H1 (cell line): ENCODE measurements around the gene CTXN1. TPM values are rescaled to one million over a fixed set of nuclear protein-coding genes. Genes with fewer than 3 reads are reported as not detected.
A peak's percentile ranks its signal among the peaks of the same experiment; 100 is the strongest.
"Not testable (repeated sequence)": the region's sequence is repeated elsewhere in the genome, so short reads cannot be mapped to it uniquely, and the experiment has no call there.

Experiments used
- CTCF ChIA-PET: fragments of 300-600 bp; sonication (Branson Sonifier 250); formaldehyde crosslinking; loops from one replicate; lab custom pipeline; 2021; ENCODE audit not compliant: partially characterized antibody; lab: Charles Lee
- POLR2A ChIA-PET: fragments of 300-600 bp; sonication (Branson Sonifier 250); formaldehyde crosslinking; loops from one replicate; lab custom pipeline; 2021; ENCODE audit warnings: inconsistent platforms; ENCODE audit not compliant: partially characterized antibody; lab: Charles Lee
- DNase-seq, 2 experiments: peaks; one replicate each; pipeline versions ENCODE4 v3.0.0 to v3.0.0-alpha.2; 2010 to 2022; ENCODE audit warnings: low spot score in 2 of 2, low read depth in 1 of 2, mixed read lengths in 1 of 2
- FAIRE-seq: peaks from 2 replicates; lab custom pipeline; 2011; peaks lifted over from hg19 to GRCh38; lab: Jason Lieb, UNC
- H2AFZ ChIP-seq: 2 replicates; pipeline ENCODE4 v1.8.1; 2012; ENCODE audit warnings: low read length, inconsistent platforms
- H2AK5ac ChIP-seq: 2 replicates; pipeline ENCODE4 v1.6.1; 2013; ENCODE audit warnings: low read depth, low read length
- H2BK120ac ChIP-seq: replicated peaks from 2 replicates; pipeline ENCODE3; 2013; ENCODE audit warnings: low read depth, low read length, inconsistent platforms
- H2BK12ac ChIP-seq: 2 replicates; pipeline ENCODE4 v1.6.1; 2013; ENCODE audit warnings: low read depth, low read length
- H2BK15ac ChIP-seq: 2 replicates; pipeline ENCODE4 v1.6.1; 2013; ENCODE audit warnings: low read length
- H2BK20ac ChIP-seq: 2 replicates; pipeline ENCODE4 v1.6.1; 2013; ENCODE audit warnings: low read length
- H2BK5ac ChIP-seq: 2 replicates; pipeline ENCODE4 v1.6.1; 2013; ENCODE audit warnings: low read depth, low read length
- H3K14ac ChIP-seq: 2 replicates; pipeline ENCODE4 v1.6.1; 2013; ENCODE audit warnings: inconsistent platforms; ENCODE audit not compliant: insufficient read length
- H3K18ac ChIP-seq: 2 replicates; pipeline ENCODE4 v1.6.1; 2013; ENCODE audit warnings: low read length; ENCODE audit errors: extremely low read depth
- H3K23ac ChIP-seq: 2 replicates; pipeline ENCODE4 v1.6.1; 2013; ENCODE audit warnings: inconsistent platforms; ENCODE audit not compliant: insufficient read length
- H3K23me2 ChIP-seq: 2 replicates; pipeline ENCODE4 v1.6.1; 2013; ENCODE audit warnings: low read depth, low read length
- H3K27ac ChIP-seq: 2 replicates; pipeline ENCODE4 v1.6.1; 2011; ENCODE audit warnings: low read depth, low read length, inconsistent platforms
- H3K27me3 ChIP-seq, 4 experiments: replicated peaks in 1 of 4; 1 replicate in 1 of 4; 2 replicates in 3 of 4; pipeline versions ENCODE4 v1.6.1 to v1.8.1; 2011 to 2013; ENCODE audit warnings: low read length in 3 of 4, mild to moderate bottlenecking in 3 of 4, inconsistent platforms in 2 of 4, mixed read lengths in 2 of 4, moderate library complexity in 1 of 4; ENCODE audit not compliant: control insufficient read depth in 3 of 4, insufficient read depth in 3 of 4; ENCODE audit errors: extremely low read depth in 1 of 4
- H3K36me3 ChIP-seq, 4 experiments: 2 replicates each; pipeline versions ENCODE4 v1.6.1 to v1.8.1; 2011 to 2013; ENCODE audit warnings: mild to moderate bottlenecking in 4 of 4, low read length in 3 of 4, moderate library complexity in 2 of 4, control low read depth in 1 of 4, inconsistent platforms in 1 of 4; ENCODE audit not compliant: insufficient read depth in 4 of 4, control insufficient read depth in 2 of 4
- H3K4ac ChIP-seq: replicated peaks from 2 replicates; pipeline ENCODE3; 2013; ENCODE audit warnings: low read length, low read depth, mixed read lengths, inconsistent platforms; ENCODE audit not compliant: insufficient read length
- H3K4me1 ChIP-seq, 4 experiments: replicated peaks in 1 of 4; 1 replicate in 1 of 4; 2 replicates in 3 of 4; pipeline versions ENCODE4 v1.6.1 to v1.8.1; 2011 to 2013; ENCODE audit warnings: low read length in 3 of 4, inconsistent platforms in 2 of 4, mixed read lengths in 1 of 4; ENCODE audit not compliant: insufficient read depth in 4 of 4, control insufficient read depth in 3 of 4
- H3K4me2 ChIP-seq, 2 experiments: 2 replicates each; pipeline versions ENCODE4 v1.6.1 to v1.8.1; 2011 to 2013; ENCODE audit warnings: low read depth in 2 of 2, low read length in 2 of 2, control low read depth in 1 of 2, inconsistent platforms in 1 of 2, mild to moderate bottlenecking in 1 of 2; ENCODE audit not compliant: insufficient read depth in 1 of 2
- H3K4me3 ChIP-seq, 4 experiments: fragments of 200-600, 300-600 bp in 1 of 4; sonication (generic), shearing (Covaris generic), sonication (Bioruptor Twin) in 1 of 4; 2 replicates each; pipeline versions ENCODE4 v1.5.1 to v1.8.1; 2011 to 2016; ENCODE audit warnings: low read length in 4 of 4, low read depth in 3 of 4, control low read depth in 2 of 4, inconsistent platforms in 2 of 4, mild to moderate bottlenecking in 2 of 4, mixed read lengths in 1 of 4, moderate library complexity in 1 of 4; ENCODE audit not compliant: insufficient read depth in 2 of 4; ENCODE audit errors: extremely low read depth in 1 of 4
- H3K56ac ChIP-seq: replicated peaks from 2 replicates; pipeline ENCODE3; 2013; ENCODE audit warnings: low read depth, mild to moderate bottlenecking, mixed read lengths, low read length, inconsistent platforms; ENCODE audit not compliant: insufficient read length
- H3K79me1 ChIP-seq: 2 replicates; pipeline ENCODE4 v1.6.1; 2013; ENCODE audit warnings: low read depth, low read length, control low read depth
- H3K79me2 ChIP-seq, 2 experiments: 2 replicates each; pipeline versions ENCODE4 v1.6.1 to v1.8.1; 2012 to 2013; ENCODE audit warnings: low read length in 2 of 2, mild to moderate bottlenecking in 2 of 2, inconsistent platforms in 1 of 2; ENCODE audit not compliant: insufficient read depth in 2 of 2, control insufficient read depth in 1 of 2
- H3K9ac ChIP-seq, 4 experiments: replicated peaks in 1 of 4; 1 replicate in 1 of 4; 2 replicates in 3 of 4; pipeline versions ENCODE4 v1.6.1 to v1.8.1; 2011 to 2013; ENCODE audit warnings: low read depth in 3 of 4, low read length in 3 of 4, control low read depth in 2 of 4, mild to moderate bottlenecking in 2 of 4, moderate library complexity in 2 of 4, inconsistent platforms in 1 of 4; ENCODE audit errors: extremely low read depth in 1 of 4
- H3K9me3 ChIP-seq, 2 experiments: 2 replicates each; pipeline versions ENCODE4 v1.6.1 to v1.8.1; 2012 to 2013; ENCODE audit warnings: mild to moderate bottlenecking in 2 of 2, moderate library complexity in 2 of 2, control low read depth in 1 of 2, inconsistent platforms in 1 of 2, low read depth in 1 of 2, low read length in 1 of 2, mixed read lengths in 1 of 2; ENCODE audit not compliant: insufficient read depth in 2 of 2
- H4K20me1 ChIP-seq, 2 experiments: replicated peaks in 1 of 2; 2 replicates each; pipeline versions ENCODE3 to v1.8.1; 2011 to 2013; ENCODE audit warnings: inconsistent platforms in 2 of 2, low read length in 2 of 2, mild to moderate bottlenecking in 1 of 2; ENCODE audit not compliant: insufficient read depth in 2 of 2, control insufficient read depth in 1 of 2
- H4K5ac ChIP-seq: 2 replicates; pipeline ENCODE4 v1.6.1; 2013; ENCODE audit warnings: low read length, low read depth, mixed read lengths, inconsistent platforms; ENCODE audit not compliant: insufficient read length
- H4K8ac ChIP-seq: 2 replicates; pipeline ENCODE4 v1.8.0; 2013; ENCODE audit warnings: mild to moderate bottlenecking, moderate library complexity, low read length, inconsistent platforms; ENCODE audit not compliant: insufficient read depth; ENCODE audit errors: extremely low read depth
- H4K91ac ChIP-seq: replicated peaks from 2 replicates; pipeline ENCODE3; 2013; ENCODE audit warnings: low read length, mixed read lengths, inconsistent platforms; ENCODE audit not compliant: insufficient read length
- PHF8 ChIP-seq: fragments of 200-600 bp; sonication (generic); conservative IDR thresholded peaks from 2 replicates; pipeline ENCODE4 v1.7.1; 2012; ENCODE audit warnings: low read depth, mild to moderate bottlenecking, inconsistent platforms, low read length, moderate library complexity
- WGBS, 2 experiments: shearing (Covaris generic) in 1 of 2; methylation state at CpG; one replicate each; pipeline versions ENCODE4 v1.1.6 to v1.1.7; 2013 to 2015; ENCODE audit warnings: low lambda C conversion rate in 2 of 2, mixed read lengths in 2 of 2, inconsistent platforms in 1 of 2, low coverage in 1 of 2, missing lambda C conversion rate in 1 of 2; ENCODE audit not compliant: insufficient replicate concordance in 2 of 2, insufficient coverage in 1 of 2, insufficient read length in 1 of 2; ENCODE audit errors: extremely low coverage in 1 of 2, missing lambda C conversion rate in 1 of 2; 5-methylcytosine and 5-hydroxymethylcytosine counted together
- polyA plus RNA-seq, 7 experiments: library from polyadenylated mRNA; depleted of rRNA in 3 of 7; stranded (reverse) in 5 of 7; unstranded in 2 of 7; fragments of >200 nt in 5 of 7; fragments of 200-250 nt in 2 of 7; gene quantifications; 1 replicate in 5 of 7; 2 replicates in 1 of 7; 4 replicates in 1 of 7; pipeline versions ENCODE4 v1.2.1 to v1.2.3, GENCODE V29; 2011 to 2013; ENCODE audit warnings: missing spikeins in 2 of 7, mixed read lengths in 2 of 7
- total RNA-seq: library from RNA; stranded (reverse); fragmentation: NEBNext Ultra II Directional; extraction: Animal tissue kit (Norgen Biotek cat#: 25700); gene quantifications from 2 replicates; pipeline ENCODE4 v1.2.1, GENCODE V29; 2021

The CTXN1 gene
- total and polyA plus RNA-seq, 2 of the 8 experiments (the other 6 are each of a cell fraction or from before 2014, with no cell fraction given): 16.4 to 58.0 TPM

GRCh38 chr19:7918062-7918614, 7.8 kb downstream of the CTXN1 start:
- not testable (repeated sequence) for DNase-seq, H3K56ac ChIP-seq, H3K9ac ChIP-seq, H3K9me3 ChIP-seq, H2BK15ac ChIP-seq, H2BK20ac ChIP-seq, H4K91ac ChIP-seq, H3K79me2 ChIP-seq, H3K79me1 ChIP-seq, FAIRE-seq, H3K23ac ChIP-seq, H4K20me1 ChIP-seq, H4K5ac ChIP-seq, H2BK120ac ChIP-seq, H2BK5ac ChIP-seq, H3K36me3 ChIP-seq, H3K14ac ChIP-seq, H3K4ac ChIP-seq, H2AFZ ChIP-seq, H3K27ac ChIP-seq, H2AK5ac ChIP-seq, H4K8ac ChIP-seq
- WGBS, 2 experiments: 54% methylated on average over 21 of the region's 29 CpGs; no CpG with 5 or more reads in 1 of the 2 experiments
- H3K23me2 ChIP-seq: peaks cover 21% of the 10 kb centered on the region
- H3K4me1 ChIP-seq: peaks cover 0 to 20% (median 12%) of the 10 kb centered on the region in 4 experiments; a peak in 5 of 7 replicates
- H3K18ac ChIP-seq: peak overlapping the region; percentile 38; the same call in 1 of the 2 replicates
- 0 out of 2 replicates have a peak overlapping the region, but pooled peaks have one; percentile 50 for H2BK12ac ChIP-seq
- H3K4me2 ChIP-seq: peak overlapping the region; percentile 86 to 94
- CTCF ChIA-PET: interaction anchor here (0.6 to 9.0 kb wide), 18 partner anchors 8 to 334 kb away, joined by 3 to 112 read pairs (median 4); partner anchors contain the start of genes MAP2K7, PRR36 and TIMM44
- peak overlapping the region; percentile 30 to 64 (median 48) for H3K4me3 ChIP-seq
- POLR2A ChIA-PET: interaction anchor here (0.6 to 10.6 kb wide), 12 partner anchors 9 to 61 kb away, joined by 3 to 106 read pairs (median 4); partner anchors contain the start of genes MAP2K7 and PRR36
- TF ChIP-seq PHF8: 0 out of 2 replicates have a peak, but pooled peaks have one; percentile 3
- H3K27me3 ChIP-seq: peaks cover 17 to 45% (median 39%) of the 10 kb centered on the region in 4 experiments; a peak in 6 of 7 replicates
